Right lobe of liver (tissue), 4 donors: Measurements from ENCODE around the gene RAP1GAP2.
"Not testable (repeated sequence)": the region's sequence is repeated elsewhere in the genome, so short reads cannot be mapped to it uniquely, and the experiment has no call there.

ENCODE experiments used
- CTCF ChIP-seq, 4 donors: fragments of 200-600 bp in 3 of 4; fragments of 450-650 bp in 1 of 4; IDR thresholded peaks; one replicate each; pipeline versions ENCODE4 v1.5.1 to v1.8.0; 2016 to 2022; ENCODE audit warnings: antibody characterized with exemption in 4 of 4, mild to moderate bottlenecking in 2 of 4
- POLR2A ChIP-seq: fragments of 450-650 bp; IDR thresholded peaks from one replicate; pipeline ENCODE4 v1.6.1; 2017; ENCODE audit warnings: antibody characterized with exemption, mild to moderate bottlenecking
- donor health status: DM: no; HTN: no; CAD: no.
- donor health status: DM: no; HTN: no; CAD: no.
- donor health status: DM: no; HTN: yes; CAD: no.

DNA sequence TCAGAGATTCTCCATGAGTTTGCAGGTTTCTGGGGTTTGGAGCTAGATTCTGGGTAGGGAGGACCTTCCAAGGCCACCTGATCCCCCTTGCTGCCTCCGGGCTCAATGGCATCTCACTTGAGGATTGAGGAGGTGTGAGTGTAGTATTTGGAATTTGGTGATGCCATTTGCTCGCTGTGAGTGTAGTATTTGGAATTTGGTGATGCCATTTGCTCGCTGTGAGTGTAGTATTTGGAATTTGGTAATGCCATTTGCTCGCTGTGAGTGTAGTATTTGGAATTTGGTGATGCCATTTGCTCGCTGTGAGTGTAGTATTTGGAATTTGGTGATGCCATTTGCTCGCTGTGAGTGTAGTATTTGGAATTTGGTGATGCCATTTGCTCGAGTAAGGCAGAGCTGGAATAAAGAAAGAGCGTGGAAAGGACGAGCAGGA lies 202.2 kb downstream of the RAP1GAP2 start:
- not testable (repeated sequence) for TF ChIP-seq CTCF (IDR thresholded peaks at IDR 0.05); POLR2A
